Left kidney (tissue), 8 donors: ENCODE data around the gene PRELID3B. TPM values are rescaled to one million over a fixed set of nuclear protein-coding genes. Genes with fewer than 3 reads are reported as not detected.

Source experiments
- DNase-seq: peaks from one replicate; pipeline ENCODE4 v3.0.0-alpha.2; 2013
- long read RNA-seq, 8 donors: transcript quantifications; one replicate each; lab custom pipeline, GENCODE V29; 2026
- polyA plus RNA-seq: library from polyadenylated mRNA; unstranded; fragments of 120-200 nt; gene quantifications from one replicate; pipeline ENCODE4 v1.2.1, GENCODE V29; 2013; ENCODE audit not compliant: insufficient read length

The PRELID3B gene
- polyA plus RNA-seq = 75.9 TPM
- long read RNA-seq, donor 1, transcript PRELID3B-201 (6 exons, 2,626 nt) = major isoform, 32 of 35 reads
- long read RNA-seq, donor 1, partial matches to known transcripts = 0 of 35 reads
- long read RNA-seq, donor 1, other reads (novel, unspliced or antisense) = 0 of 35 reads
- long read RNA-seq, donor 2, transcript PRELID3B-201 (6 exons, 2,626 nt) = major isoform, 18 of 18 reads
- long read RNA-seq, donor 2, partial matches to known transcripts = 0 of 18 reads
- long read RNA-seq, donor 2, other reads (novel, unspliced or antisense) = 0 of 18 reads
- long read RNA-seq, donor 3, transcript PRELID3B-201 (6 exons, 2,626 nt) = major isoform, 16 of 19 reads
- long read RNA-seq, donor 3, partial matches to known transcripts = 0 of 19 reads
- long read RNA-seq, donor 3, other reads (novel, unspliced or antisense) = 0 of 19 reads
- long read RNA-seq, donor 4 = 0 reads
- long read RNA-seq, donor 5, transcript PRELID3B-201 (6 exons, 2,626 nt) = major isoform, 29 of 35 reads
- long read RNA-seq, donor 5, transcript PRELID3B-202 (5 exons, 943 nt) = minor isoform, 5 of 35 reads
- long read RNA-seq, donor 5, partial matches to known transcripts = 0 of 35 reads
- long read RNA-seq, donor 5, other reads (novel, unspliced or antisense) = 0 of 35 reads
- long read RNA-seq, donor 6, transcript PRELID3B-201 (6 exons, 2,626 nt) = major isoform, 21 of 24 reads
- long read RNA-seq, donor 6, partial matches to known transcripts = 0 of 24 reads
- long read RNA-seq, donor 6, other reads (novel, unspliced or antisense) = 0 of 24 reads
- long read RNA-seq, donor 7, transcript PRELID3B-201 (6 exons, 2,626 nt) = major isoform, 31 of 35 reads
- long read RNA-seq, donor 7, partial matches to known transcripts = 0 of 35 reads
- long read RNA-seq, donor 7, other reads (novel, unspliced or antisense) = 0 of 35 reads
- long read RNA-seq, donor 8, transcript PRELID3B-201 (6 exons, 2,626 nt) = major isoform, 12 of 13 reads
- long read RNA-seq, donor 8, partial matches to known transcripts = 0 of 13 reads
- long read RNA-seq, donor 8, other reads (novel, unspliced or antisense) = 0 of 13 reads

GRCh38 chr20:59042151-59042795 is at the start of gene PRELID3B:
PRELID3B (minus strand) TSS chr20:59042786; CDS start chr20:59042730, 56 bp downstream.
- DNase-seq = no peak

GRCh38 chr20:59087829-59088433 is 45.3 kb upstream of the PRELID3B start:
- peak; percentile 76 for DNase-seq

GRCh38 chr20:59086923-59087322 is 44.3 kb upstream of the PRELID3B start:
- DNase-seq = no peak

- no peak for DNase-seq
Observed at GRCh38 chr20:59084041-59084850, 41.7 kb upstream of the PRELID3B start.

GRCh38 chr20:59082981-59083380 is 40.4 kb upstream of the PRELID3B start:
- no peak for DNase-seq

- no peak for DNase-seq
Observed at GRCh38 chr20:59082077-59082740, 39.6 kb upstream of the PRELID3B start.

GRCh38 chr20:59081036-59081435 is 38.5 kb upstream of the PRELID3B start:
- DNase-seq = no peak

- DNase-seq = no peak
Observed at GRCh38 chr20:59078231-59078630, 35.6 kb upstream of the PRELID3B start.

GRCh38 chr20:59077705-59078104 is 35.1 kb upstream of the PRELID3B start:
- no peak for DNase-seq

GRCh38 chr20:59075934-59076508 is 33.4 kb upstream of the PRELID3B start:
- no peak for DNase-seq

GRCh38 chr20:59074456-59074855 is 31.9 kb upstream of the PRELID3B start:
- DNase-seq = no peak

GRCh38 chr20:59073582-59073981 is 31.0 kb upstream of the PRELID3B start:
- no peak for DNase-seq

- DNase-seq = no peak
Observed at GRCh38 chr20:59071216-59071615, 28.6 kb upstream of the PRELID3B start.

- DNase-seq = no peak
Observed at GRCh38 chr20:59069026-59069425, 26.4 kb upstream of the PRELID3B start.

GRCh38 chr20:59068534-59068933 is 25.9 kb upstream of the PRELID3B start:
- DNase-seq = no peak

GRCh38 chr20:59064214-59064722 is 21.7 kb upstream of the PRELID3B start:
- DNase-seq = no peak

- no peak for DNase-seq
Observed at GRCh38 chr20:59063358-59064213, 21.0 kb upstream of the PRELID3B start.

- DNase-seq = no peak
Observed at GRCh38 chr20:59062081-59062480, 19.5 kb upstream of the PRELID3B start.

- DNase-seq = no peak
Observed at GRCh38 chr20:59055302-59055701, 12.7 kb upstream of the PRELID3B start.
